ENCODE data around the gene BRIP1. TPM values are rescaled to one million over a fixed set of nuclear protein-coding genes. Genes with fewer than 3 reads are reported as not detected.
"Not testable (repeated sequence)": the region's sequence is repeated elsewhere in the genome, so short reads cannot be mapped to it uniquely, and the experiment has no call there.

The BRIP1 gene
- polyA plus RNA-seq, 10 donors, result 3.1 to 6.9 (median 4.3) TPM

- no peak for DNase-seq
Measured at GRCh38 chr17:61729690-61730268, 133.5 kb downstream of the BRIP1 start.

- no peak for DNase-seq
Measured at GRCh38 chr17:61728297-61728836, 135.0 kb downstream of the BRIP1 start.

- not testable (repeated sequence) for DNase-seq
Measured at GRCh38 chr17:61727798-61728197, 135.5 kb downstream of the BRIP1 start.

GRCh38 chr17:61726977-61727376 is 136.4 kb downstream of the BRIP1 start:
- DNase-seq, result no peak

GRCh38 chr17:61724777-61725176 is 138.6 kb downstream of the BRIP1 start:
- DNase-seq, result no peak

- DNase-seq, result no peak
Measured at GRCh38 chr17:61723914-61724313, 139.4 kb downstream of the BRIP1 start.

- DNase-seq, result no peak
Measured at GRCh38 chr17:61723183-61723582, 140.1 kb downstream of the BRIP1 start.

- no peak for DNase-seq
Measured at GRCh38 chr17:61722398-61722797, 140.9 kb downstream of the BRIP1 start.

GRCh38 chr17:61720016-61720795 is 143.1 kb downstream of the BRIP1 start:
- no peak for DNase-seq

GRCh38 chr17:61719220-61719619 is 144.1 kb downstream of the BRIP1 start:
- not testable (repeated sequence) for DNase-seq

GRCh38 chr17:61718022-61718421 is 145.3 kb downstream of the BRIP1 start:
- no peak for DNase-seq

- DNase-seq, result no peak
Measured at GRCh38 chr17:61717352-61717751, 146.0 kb downstream of the BRIP1 start.

GRCh38 chr17:61716225-61716829 is 147.0 kb downstream of the BRIP1 start:
- no peak for DNase-seq

- no peak for DNase-seq
Measured at GRCh38 chr17:61715348-61715747, 148.0 kb downstream of the BRIP1 start.

- DNase-seq, result no peak
Measured at GRCh38 chr17:61714300-61714699, 149.0 kb downstream of the BRIP1 start.

GRCh38 chr17:61713035-61713434 is 150.3 kb downstream of the BRIP1 start:
- DNase-seq, result no peak

- no peak for DNase-seq
Measured at GRCh38 chr17:61710546-61710945, 152.8 kb downstream of the BRIP1 start.

GRCh38 chr17:61709567-61709966 is 153.8 kb downstream of the BRIP1 start:
- no peak for DNase-seq

- DNase-seq, result no peak
Measured at GRCh38 chr17:61704935-61705449, 158.3 kb downstream of the BRIP1 start.

GRCh38 chr17:61702450-61702849 is 160.9 kb downstream of the BRIP1 start:
- DNase-seq, result no peak

GRCh38 chr17:61701978-61702377 is 161.3 kb downstream of the BRIP1 start:
- no peak for DNase-seq

GRCh38 chr17:61701334-61701733 is 162.0 kb downstream of the BRIP1 start:
- DNase-seq, result no peak

GRCh38 chr17:61700252-61700651 is 163.1 kb downstream of the BRIP1 start:
- DNase-seq, result no peak
